Ectodermal cell (in vitro differentiated cells): Measurements from ENCODE around the gene FASTKD2.
"Not testable (repeated sequence)": the region's sequence is repeated elsewhere in the genome, so short reads cannot be mapped to it uniquely, and the experiment has no call there.

Source experiments
- H3K27ac ChIP-seq: 2 replicates; pipeline ENCODE4 v1.7.0; 2013; ENCODE audit warnings: mild to moderate bottlenecking, low read depth, low read length; ENCODE audit not compliant: insufficient read depth, poor library complexity, severe bottlenecking
- H3K27me3 ChIP-seq: 2 replicates; pipeline ENCODE4 v1.7.0; 2013; ENCODE audit warnings: mild to moderate bottlenecking, low read length; ENCODE audit not compliant: insufficient read depth, control insufficient read depth, poor library complexity, severe bottlenecking
- H3K36me3 ChIP-seq: one replicate; pipeline ENCODE4 v1.7.0; 2013; ENCODE audit warnings: low read length; ENCODE audit not compliant: control insufficient read depth, insufficient read depth
- H3K4me1 ChIP-seq: one replicate; pipeline ENCODE4 v1.7.0; 2013; ENCODE audit warnings: low read length; ENCODE audit not compliant: control insufficient read depth, insufficient read depth
- H3K4me3 ChIP-seq: 2 replicates; pipeline ENCODE4 v1.7.0; 2013; ENCODE audit warnings: low read depth, low read length, control low read depth; ENCODE audit not compliant: insufficient read depth
- H3K9me3 ChIP-seq: 2 replicates; pipeline ENCODE4 v1.7.0; 2013; ENCODE audit warnings: mild to moderate bottlenecking, low read length, moderate library complexity; ENCODE audit not compliant: control insufficient read depth
- WGBS, 2 experiments: methylation state at CpG; one replicate each; pipeline ENCODE4 v1.1.7; 2013; ENCODE audit warnings: missing lambda C conversion rate in 2 of 2; 5-methylcytosine and 5-hydroxymethylcytosine counted together

The FASTKD2 gene

GRCh38 chr2:206805887-206806607 lies 40.6 kb downstream of the FASTKD2 start:
- Histone ChIP-seq H3K9me3 (no peaks in the 10 kb centered on the region), H3K4me1 (no peaks in the 10 kb centered on the region), H3K4me3 (no peak overlapping the region), H3K27ac (no peak overlapping the region), H3K36me3 (no peaks in the 10 kb centered on the region), H3K27me3 (no peaks in the 10 kb centered on the region)
- WGBS, 2 experiments, result 88 to 89% methylated on average over 6 of the region's 6 CpGs

GRCh38 chr2:206807624-206808023 lies 42.2 kb downstream of the FASTKD2 start:
- H3K4me3 ChIP-seq, H3K27ac ChIP-seq, H3K4me1 ChIP-seq, H3K27me3 ChIP-seq, H3K9me3 ChIP-seq, H3K36me3 ChIP-seq: not testable (repeated sequence)
- WGBS, 2 experiments, result 73 to 82% methylated on average over 1 of the region's 3 CpGs

GRCh38 chr2:206812471-206812870 lies 47.1 kb downstream of the FASTKD2 start:
- not testable (repeated sequence) for H3K4me3 ChIP-seq, H3K4me1 ChIP-seq, H3K27ac ChIP-seq, H3K27me3 ChIP-seq, H3K9me3 ChIP-seq, H3K36me3 ChIP-seq
- WGBS, 2 experiments, result 91 to 93% methylated on average over 5 of the region's 5 CpGs

GRCh38 chr2:206814498-206814897 lies 49.1 kb downstream of the FASTKD2 start:
- no peaks in the 10 kb centered on the region for H3K36me3 ChIP-seq
- no peak overlapping the region for H3K27ac ChIP-seq
- H3K9me3 ChIP-seq, result no peaks in the 10 kb centered on the region
- no peak overlapping the region for H3K4me3 ChIP-seq
- no peaks in the 10 kb centered on the region for H3K27me3 ChIP-seq
- H3K4me1 ChIP-seq, result no peaks in the 10 kb centered on the region

GRCh38 chr2:206820807-206821206 lies 55.4 kb downstream of the FASTKD2 start:
- WGBS, 2 experiments, result 96% methylated on average over 2 of the region's 2 CpGs
- Histone ChIP-seq H3K9me3 (no peaks in the 10 kb centered on the region), H3K27me3 (no peaks in the 10 kb centered on the region), H3K4me1 (no peaks in the 10 kb centered on the region), H3K27ac (no peak overlapping the region), H3K4me3 (no peak overlapping the region), H3K36me3 (no peaks in the 10 kb centered on the region)

- WGBS, 2 experiments, result 88 to 92% methylated on average over 5 of the region's 6 CpGs
- no peaks in the 10 kb centered on the region for H3K27me3 ChIP-seq
- H3K36me3 ChIP-seq, result no peaks in the 10 kb centered on the region
- H3K4me3 ChIP-seq, result no peak overlapping the region
- H3K27ac ChIP-seq, result no peak overlapping the region
- no peaks in the 10 kb centered on the region for H3K4me1 ChIP-seq
- H3K9me3 ChIP-seq, result no peaks in the 10 kb centered on the region
These were observed 57.8 kb downstream of the FASTKD2 start for GRCh38 chr2:206823178-206823577.

GRCh38 chr2:206824087-206824618 lies 58.7 kb downstream of the FASTKD2 start:
- no peak overlapping the region for H3K27ac ChIP-seq
- H3K9me3 ChIP-seq, result no peaks in the 10 kb centered on the region
- H3K36me3 ChIP-seq, result no peaks in the 10 kb centered on the region
- WGBS, 2 experiments, result 90 to 100% methylated on average over 1 of the region's 1 CpG
- H3K4me1 ChIP-seq, result no peaks in the 10 kb centered on the region
- H3K27me3 ChIP-seq, result no peaks in the 10 kb centered on the region
- H3K4me3 ChIP-seq, result no peak overlapping the region

GRCh38 chr2:206824993-206825392 lies 59.6 kb downstream of the FASTKD2 start:
- Histone ChIP-seq H3K4me1 (no peaks in the 10 kb centered on the region), H3K9me3 (no peaks in the 10 kb centered on the region), H3K27ac (no peak overlapping the region), H3K36me3 (no peaks in the 10 kb centered on the region), H3K4me3 (no peak overlapping the region), H3K27me3 (no peaks in the 10 kb centered on the region)
- WGBS, 2 experiments, result 96% methylated on average over 5 of the region's 5 CpGs

GRCh38 chr2:206831442-206831995 lies 66.1 kb downstream of the FASTKD2 start:
- H3K36me3 ChIP-seq, result no peaks in the 10 kb centered on the region
- H3K27ac ChIP-seq, result no peak overlapping the region
- 93 to 95% methylated on average over 3 of the region's 3 CpGs for WGBS, 2 experiments
- H3K4me1 ChIP-seq, result no peaks in the 10 kb centered on the region
- H3K9me3 ChIP-seq, result no peaks in the 10 kb centered on the region
- H3K4me3 ChIP-seq, result no peak overlapping the region
- no peaks in the 10 kb centered on the region for H3K27me3 ChIP-seq

GRCh38 chr2:206832873-206833272 lies 67.5 kb downstream of the FASTKD2 start:
- Histone ChIP-seq H3K9me3 (no peaks in the 10 kb centered on the region), H3K4me1 (no peaks in the 10 kb centered on the region), H3K27me3 (no peaks in the 10 kb centered on the region), H3K36me3 (no peaks in the 10 kb centered on the region), H3K4me3 (no peak overlapping the region), H3K27ac (no peak overlapping the region)
- WGBS, 2 experiments, result 97% methylated on average over 2 of the region's 2 CpGs
